ENCODE results near the gene PCBP3.

The PCBP3 gene

DNA sequence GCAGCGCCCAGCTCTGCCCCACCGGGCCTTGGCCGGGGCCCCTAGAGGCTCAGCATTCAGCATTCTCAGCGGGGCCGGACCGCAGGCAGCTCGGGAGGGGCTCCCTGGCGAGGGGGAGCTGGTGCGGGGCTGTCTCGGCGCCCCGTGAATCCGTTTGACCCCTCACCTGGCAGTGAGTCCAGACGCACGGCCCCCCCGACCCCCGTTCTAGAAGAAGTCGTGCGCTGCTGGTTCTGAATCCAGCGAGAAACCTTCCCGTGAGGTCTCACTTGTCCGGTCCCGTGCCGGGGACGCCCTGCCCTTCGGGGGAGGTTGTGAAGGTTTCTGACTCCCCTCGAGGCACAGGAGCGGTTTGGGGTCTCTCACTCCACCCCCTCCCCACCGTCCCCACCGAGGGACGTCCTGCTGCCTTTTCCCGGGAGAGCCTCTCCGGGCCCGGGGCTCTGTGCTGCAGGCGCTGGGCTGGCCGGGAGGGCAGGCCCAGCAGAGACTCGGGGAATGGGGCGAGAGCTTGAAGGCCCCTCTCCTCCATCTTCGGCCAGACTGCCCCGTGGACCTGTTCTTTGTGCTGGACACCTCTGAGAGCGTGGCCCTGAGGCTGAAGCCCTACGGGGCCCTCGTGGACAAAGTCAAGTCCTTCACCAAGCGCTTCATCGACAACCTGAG is 338.7 kb downstream of the PCBP3 start:
- TF ChIP-seq JUND (IDR thresholded peaks at IDR 0.05; ENCODE audit: low read depth) = no peak
- no peak for DNase-seq (ENCODE audit: low read depth in 1 of 2, low spot score in 1 of 2)
- in situ Hi-C loops (cut with HindIII; ENCODE audit: low pct_unique_long_range_greater_than_20kb, low sequenced_read_pairs) = no loop called here

DNA sequence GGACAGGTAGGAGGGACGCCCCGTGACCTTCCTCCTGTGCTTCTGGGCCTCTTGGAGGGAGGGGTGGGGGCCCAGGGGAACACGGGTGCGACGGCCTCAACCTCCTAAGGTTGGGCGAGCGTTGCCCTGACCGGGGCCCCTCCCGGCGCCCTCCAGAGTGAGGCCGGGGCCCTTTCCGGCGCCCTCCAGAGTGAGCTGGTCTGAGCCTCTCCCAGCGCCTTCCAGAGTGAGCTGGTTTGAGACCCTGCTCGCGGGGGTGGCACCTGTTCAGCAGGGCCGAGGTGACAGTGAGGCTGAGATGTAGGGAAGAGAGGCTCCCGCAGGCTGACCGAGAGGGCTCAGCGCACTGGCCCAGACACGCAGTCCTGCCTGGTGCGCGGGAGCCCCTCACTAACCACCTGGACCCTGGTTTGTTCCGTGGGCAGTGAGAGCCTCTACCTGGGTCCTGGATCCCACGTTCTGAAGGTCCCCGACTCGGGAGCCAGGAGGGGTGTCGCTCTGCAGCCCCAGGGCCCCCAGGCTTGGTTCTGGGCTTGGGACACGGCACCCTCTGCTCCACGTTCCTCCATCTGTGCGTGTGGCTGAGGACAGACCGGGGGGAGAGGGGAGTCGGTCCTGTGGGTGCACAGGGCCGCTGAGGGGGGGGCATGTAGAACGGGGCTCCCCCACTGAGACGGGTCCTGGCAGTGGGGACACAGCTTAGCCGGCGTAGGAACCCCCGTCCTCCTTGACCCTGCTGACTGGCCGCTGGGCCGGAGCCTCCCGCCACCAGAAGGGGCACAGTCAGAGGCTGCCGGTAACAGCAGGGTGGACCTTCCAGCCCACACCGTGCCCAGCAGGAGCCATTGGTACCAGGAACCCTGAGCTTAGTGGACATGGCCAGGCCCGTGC is 339.5 kb downstream of the PCBP3 start:
- TF ChIP-seq JUND (IDR thresholded peaks at IDR 0.05; ENCODE audit: low read depth) = no peak
- no peak for DNase-seq (ENCODE audit: low read depth in 1 of 2, low spot score in 1 of 2)
- in situ Hi-C loops (cut with HindIII; ENCODE audit: low pct_unique_long_range_greater_than_20kb, low sequenced_read_pairs) = no loop called here

DNA sequence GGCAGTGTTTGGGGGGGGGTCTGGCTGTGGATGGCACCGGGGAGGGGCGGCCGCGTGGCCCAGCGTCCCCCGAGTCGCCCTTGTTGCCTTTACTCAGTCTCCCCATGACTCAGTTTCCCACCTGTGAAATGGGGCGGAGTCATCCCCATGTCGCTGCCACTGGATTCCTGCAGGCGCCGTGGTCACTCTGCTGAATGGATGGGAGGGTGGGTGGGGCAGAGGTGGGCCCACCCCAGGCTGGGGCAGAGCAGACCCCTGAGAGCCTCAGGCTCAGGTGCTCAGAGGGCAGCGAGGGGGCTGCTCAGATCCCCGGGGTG is 340.1 kb downstream of the PCBP3 start:
- in situ Hi-C loops (cut with HindIII; ENCODE audit: low pct_unique_long_range_greater_than_20kb, low sequenced_read_pairs) = no loop called here
- no peak for TF ChIP-seq JUND (IDR thresholded peaks at IDR 0.05; ENCODE audit: low read depth)
- no peak for DNase-seq (ENCODE audit: low read depth in 1 of 2, low spot score in 1 of 2)

DNA sequence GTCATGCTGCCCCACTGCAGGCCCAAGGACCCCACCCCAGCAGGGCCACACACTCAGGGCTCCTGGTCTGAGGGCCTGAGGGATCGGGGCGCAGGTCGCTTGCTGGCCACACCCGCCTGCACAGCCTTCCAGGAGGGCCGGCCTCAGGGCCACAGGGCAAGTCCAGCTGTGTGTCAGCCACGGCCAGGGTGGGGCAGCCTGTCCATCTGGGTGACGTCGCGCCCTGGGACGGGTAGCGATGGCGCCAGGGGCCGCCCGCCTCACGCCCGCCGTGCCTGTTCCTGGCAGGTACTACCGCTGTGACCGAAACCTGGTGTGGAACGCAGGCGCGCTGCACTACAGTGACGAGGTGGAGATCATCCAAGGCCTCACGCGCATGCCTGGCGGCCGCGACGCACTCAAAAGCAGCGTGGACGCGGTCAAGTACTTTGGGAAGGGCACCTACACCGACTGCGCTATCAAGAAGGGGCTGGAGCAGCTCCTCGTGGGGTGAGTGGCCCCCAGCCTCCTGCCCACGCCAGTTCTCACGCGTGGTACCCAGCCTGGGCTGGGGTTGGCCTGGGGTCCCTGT is 340.5 kb downstream of the PCBP3 start:
- TF ChIP-seq JUND (IDR thresholded peaks at IDR 0.05; ENCODE audit: low read depth) = no peak
- in situ Hi-C loops (cut with HindIII; ENCODE audit: low pct_unique_long_range_greater_than_20kb, low sequenced_read_pairs) = no loop called here
- DNase-seq (ENCODE audit: low read depth in 1 of 2, low spot score in 1 of 2) = no peak

DNA sequence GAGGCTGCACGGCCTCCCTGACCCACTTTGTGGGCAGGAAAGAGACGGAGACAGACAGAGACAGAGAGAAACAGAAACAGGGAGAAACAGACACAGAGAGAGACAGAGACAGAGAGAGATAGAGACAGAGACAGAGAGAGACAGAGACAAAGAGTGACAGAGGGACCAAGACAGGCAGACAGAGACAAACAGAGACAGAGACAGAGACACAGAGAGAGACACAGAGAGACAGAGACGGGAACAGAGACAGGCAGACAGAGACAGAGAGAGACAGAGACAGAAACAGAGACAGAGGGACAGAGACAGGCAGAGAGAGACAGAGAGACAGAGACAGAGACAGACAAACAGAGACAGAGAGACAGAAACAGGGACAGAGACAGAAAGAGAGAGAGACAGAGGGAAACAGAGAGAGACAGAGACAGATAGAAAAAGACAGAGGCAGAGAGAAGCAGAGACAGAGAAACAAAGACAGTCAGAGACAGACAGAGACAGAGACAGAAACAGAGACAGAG is 341.1 kb downstream of the PCBP3 start:
- in situ Hi-C loops (cut with HindIII; ENCODE audit: low pct_unique_long_range_greater_than_20kb, low sequenced_read_pairs) = no loop called here
- DNase-seq (ENCODE audit: low read depth in 1 of 2, low spot score in 1 of 2) = no peak
- no peak for TF ChIP-seq JUND (IDR thresholded peaks at IDR 0.05; ENCODE audit: low read depth)

DNA sequence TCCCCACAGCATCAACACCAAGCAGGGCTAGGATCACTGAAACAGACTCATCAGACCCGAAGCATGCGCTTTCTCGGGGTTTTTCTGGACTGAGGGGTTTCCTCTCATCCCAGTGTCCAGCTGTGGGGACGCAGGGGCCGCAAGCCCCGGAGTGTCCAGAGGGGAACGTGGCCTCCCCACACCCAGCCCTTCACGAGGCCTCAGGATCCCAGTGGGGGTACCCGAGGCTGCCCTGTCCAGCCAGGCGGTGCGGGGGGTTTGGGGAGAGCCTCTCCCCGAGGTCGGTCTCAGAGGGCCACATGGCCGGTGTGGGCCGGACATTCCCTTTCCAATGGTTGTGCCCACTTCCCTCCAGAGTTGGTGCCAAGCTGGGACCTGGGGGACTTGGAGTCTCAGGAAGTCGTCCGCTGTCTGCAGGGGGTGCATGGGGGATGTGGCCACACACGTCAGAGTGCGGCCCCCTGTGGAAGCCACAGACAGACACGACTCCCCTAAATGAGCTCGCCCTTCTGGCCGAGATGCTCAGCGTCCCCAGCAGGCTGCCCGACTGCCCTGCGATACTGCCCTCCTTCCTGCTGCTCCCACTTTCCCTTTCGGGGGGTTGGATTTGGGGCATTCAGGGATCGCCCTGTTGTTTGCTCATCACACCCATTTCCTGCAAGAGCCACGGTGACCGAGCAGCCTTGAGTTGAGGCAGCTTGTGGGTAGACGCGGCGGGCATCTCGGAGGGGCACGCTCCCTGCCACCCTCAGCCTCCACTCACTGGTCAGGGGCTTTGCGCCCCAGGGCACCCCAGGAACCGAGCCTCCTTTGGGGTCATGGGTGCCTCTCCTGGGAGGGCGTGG is 342.2 kb downstream of the PCBP3 start:
- no peak for DNase-seq (ENCODE audit: low read depth in 1 of 2, low spot score in 1 of 2)
- in situ Hi-C loops (cut with HindIII; ENCODE audit: low pct_unique_long_range_greater_than_20kb, low sequenced_read_pairs) = no loop called here
- no peak for TF ChIP-seq JUND (IDR thresholded peaks at IDR 0.05; ENCODE audit: low read depth)

DNA sequence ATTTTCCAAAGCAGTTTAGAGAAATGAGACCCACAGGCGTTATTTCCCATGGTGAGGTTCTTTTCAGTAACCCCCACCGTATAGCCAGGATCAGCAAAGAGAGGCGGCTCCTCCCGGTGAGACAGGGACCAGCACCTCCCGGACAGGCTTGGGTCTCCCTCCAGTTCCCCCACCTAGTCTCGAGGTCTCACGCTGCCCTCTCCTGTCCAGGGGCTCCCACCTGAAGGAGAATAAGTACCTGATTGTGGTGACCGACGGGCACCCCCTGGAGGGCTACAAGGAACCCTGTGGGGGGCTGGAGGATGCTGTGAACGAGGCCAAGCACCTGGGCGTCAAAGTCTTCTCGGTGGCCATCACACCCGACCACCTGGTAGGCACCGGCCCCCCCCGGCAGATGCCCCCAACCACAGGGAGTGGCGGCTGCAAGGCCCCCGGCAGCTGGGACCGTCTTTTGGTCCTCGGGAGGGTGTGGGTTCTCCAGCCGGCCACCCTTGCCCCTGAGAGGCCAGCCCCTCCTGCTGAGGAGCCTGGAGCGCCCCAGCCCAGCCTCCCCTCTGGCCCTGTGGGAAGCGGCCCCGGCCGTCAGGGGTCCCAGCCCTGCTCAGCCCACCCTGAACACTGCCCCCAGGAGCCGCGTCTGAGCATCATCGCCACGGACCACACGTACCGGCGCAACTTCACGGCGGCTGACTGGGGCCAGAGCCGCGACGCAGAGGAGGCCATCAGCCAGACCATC is 343.0 kb downstream of the PCBP3 start:
- no peak for TF ChIP-seq JUND (IDR thresholded peaks at IDR 0.05; ENCODE audit: low read depth)
- in situ Hi-C loops (cut with HindIII; ENCODE audit: low pct_unique_long_range_greater_than_20kb, low sequenced_read_pairs) = no loop called here
- DNase-seq (ENCODE audit: low read depth in 1 of 2, low spot score in 1 of 2) = no peak

DNA sequence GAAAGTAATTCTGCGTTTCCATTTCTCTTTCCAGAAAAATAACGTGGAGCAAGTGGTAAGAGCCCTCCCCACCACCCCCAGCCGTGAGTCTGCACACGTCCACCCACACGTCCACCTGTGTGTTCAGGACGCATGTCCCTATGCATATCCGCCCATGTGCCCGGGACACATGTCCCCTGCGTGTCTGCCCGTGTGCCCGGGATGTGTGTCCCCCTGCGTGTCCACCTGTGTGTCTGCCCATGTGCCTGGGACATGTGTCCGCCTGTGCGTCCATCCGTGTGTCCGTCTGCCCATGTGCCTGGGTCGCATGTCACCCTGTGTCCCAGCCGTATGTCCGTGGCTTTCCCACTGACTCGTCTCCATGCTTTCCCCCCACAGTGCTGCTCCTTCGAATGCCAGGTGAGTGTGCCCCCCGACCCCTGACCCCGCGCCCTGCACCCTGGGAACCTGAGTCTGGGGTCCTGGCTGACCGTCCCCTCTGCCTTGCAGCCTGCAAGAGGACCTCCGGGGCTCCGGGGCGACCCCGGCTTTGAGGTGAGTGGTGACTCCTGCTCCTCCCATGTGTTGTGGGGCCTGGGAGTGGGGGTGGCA is 343.7 kb downstream of the PCBP3 start:
- in situ Hi-C loops (cut with HindIII; ENCODE audit: low pct_unique_long_range_greater_than_20kb, low sequenced_read_pairs) = no loop called here
- TF ChIP-seq JUND (IDR thresholded peaks at IDR 0.05; ENCODE audit: low read depth) = no peak
- no peak for DNase-seq (ENCODE audit: low read depth in 1 of 2, low spot score in 1 of 2)

DNA sequence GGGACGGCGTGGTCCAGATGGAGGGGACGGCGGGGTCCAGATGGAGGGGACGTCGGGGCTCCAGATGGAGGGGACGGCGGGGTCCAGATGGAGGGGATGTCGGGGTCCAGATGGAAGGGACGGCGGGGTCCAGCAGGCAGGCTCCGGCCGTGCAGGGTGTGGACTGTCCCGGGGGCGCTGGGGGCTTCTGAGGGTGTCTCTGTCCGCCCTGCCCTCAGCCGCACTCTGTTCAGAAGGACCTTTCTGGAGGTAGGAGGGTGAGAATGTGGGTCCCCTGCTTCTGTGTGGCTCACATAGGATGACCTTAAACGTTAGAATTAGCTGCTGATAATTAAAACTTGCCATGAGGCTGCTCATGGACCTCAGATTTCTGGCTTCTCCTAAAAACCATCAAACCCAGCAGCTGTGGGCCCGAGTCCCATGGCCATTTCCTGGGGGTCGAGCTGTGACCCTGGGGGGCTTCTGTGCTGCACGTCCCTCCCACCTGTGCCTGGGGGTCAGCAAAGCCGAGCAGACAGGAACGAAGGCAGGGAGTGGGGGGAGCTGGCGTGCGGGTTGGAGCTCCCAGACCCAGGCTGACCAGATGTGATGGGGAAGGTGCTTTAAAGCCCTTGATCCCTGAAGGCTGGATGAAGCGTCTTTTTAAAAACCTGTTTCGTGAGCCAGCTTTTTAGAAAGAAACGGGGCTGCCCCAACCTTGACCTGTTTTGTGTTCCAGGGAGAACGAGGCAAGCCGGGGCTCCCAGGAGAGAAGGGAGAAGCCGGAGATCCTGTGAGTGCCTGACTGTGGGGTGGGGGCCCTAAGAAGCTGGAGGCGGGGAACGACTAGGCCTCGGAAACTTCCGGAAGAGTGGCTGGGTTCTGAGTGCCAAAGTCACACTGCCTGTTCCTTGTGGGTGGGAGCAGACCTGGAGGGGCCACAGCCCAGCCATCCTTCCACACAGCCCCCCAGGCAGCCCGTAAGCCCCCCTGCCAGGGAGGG is 345.1 kb downstream of the PCBP3 start:
- in situ Hi-C loops (cut with HindIII; ENCODE audit: low pct_unique_long_range_greater_than_20kb, low sequenced_read_pairs) = no loop called here
- no peak for TF ChIP-seq JUND (IDR thresholded peaks at IDR 0.05; ENCODE audit: low read depth)
- no peak for DNase-seq (ENCODE audit: low read depth in 1 of 2, low spot score in 1 of 2)

DNA sequence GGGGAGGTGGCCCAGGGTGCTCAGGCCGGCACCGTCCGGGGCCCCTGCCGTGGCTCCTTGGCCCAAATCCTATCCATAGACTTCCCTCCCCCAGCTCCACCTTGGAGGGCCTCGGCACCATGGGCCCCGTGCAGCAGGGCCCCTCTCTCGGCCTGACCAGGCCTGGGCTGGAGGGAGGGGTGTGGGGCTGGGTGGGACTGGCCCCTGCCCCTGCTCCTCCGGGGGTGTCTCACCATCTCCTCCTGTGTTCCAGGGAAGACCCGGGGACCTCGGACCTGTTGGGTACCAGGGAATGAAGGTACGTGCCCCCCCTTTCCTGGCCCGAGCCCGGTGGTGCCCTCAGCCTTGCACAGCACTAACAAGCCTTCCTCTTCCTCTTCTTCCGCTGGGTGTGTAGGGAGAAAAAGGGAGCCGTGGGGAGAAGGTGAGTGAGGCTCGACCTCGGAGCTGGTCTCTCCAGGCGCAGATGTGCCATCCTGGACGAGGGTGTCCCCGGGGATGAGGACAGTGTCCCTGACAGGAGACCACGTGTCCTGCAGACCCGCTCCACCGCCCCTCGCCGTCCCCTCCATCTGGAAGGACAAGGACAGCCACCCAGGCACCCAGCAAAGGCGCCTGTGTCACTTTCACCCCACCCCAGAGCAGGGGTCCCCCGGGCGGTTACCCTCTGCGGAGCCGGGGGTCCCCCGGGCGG is 346.0 kb downstream of the PCBP3 start:
- in situ Hi-C loops (cut with HindIII; ENCODE audit: low pct_unique_long_range_greater_than_20kb, low sequenced_read_pairs) = no loop called here

More for the DNA sequence above, 346.0 kb downstream of the PCBP3 start:
- no peak for DNase-seq (ENCODE audit: low read depth in 1 of 2, low spot score in 1 of 2)
- no peak for TF ChIP-seq JUND (IDR thresholded peaks at IDR 0.05; ENCODE audit: low read depth)

All from T47D (cell line).